ENCODE measurements around the gene AZU1. TPM values are rescaled to one million over a fixed set of nuclear protein-coding genes. Genes with fewer than 3 reads are reported as not detected.

AZU1 gene
- total and polyA plus RNA-seq, 2 of the 8 experiments (the other 6 are each of a cell fraction or from before 2014, with no cell fraction given): 0.80 to 1.3 TPM

DNA sequence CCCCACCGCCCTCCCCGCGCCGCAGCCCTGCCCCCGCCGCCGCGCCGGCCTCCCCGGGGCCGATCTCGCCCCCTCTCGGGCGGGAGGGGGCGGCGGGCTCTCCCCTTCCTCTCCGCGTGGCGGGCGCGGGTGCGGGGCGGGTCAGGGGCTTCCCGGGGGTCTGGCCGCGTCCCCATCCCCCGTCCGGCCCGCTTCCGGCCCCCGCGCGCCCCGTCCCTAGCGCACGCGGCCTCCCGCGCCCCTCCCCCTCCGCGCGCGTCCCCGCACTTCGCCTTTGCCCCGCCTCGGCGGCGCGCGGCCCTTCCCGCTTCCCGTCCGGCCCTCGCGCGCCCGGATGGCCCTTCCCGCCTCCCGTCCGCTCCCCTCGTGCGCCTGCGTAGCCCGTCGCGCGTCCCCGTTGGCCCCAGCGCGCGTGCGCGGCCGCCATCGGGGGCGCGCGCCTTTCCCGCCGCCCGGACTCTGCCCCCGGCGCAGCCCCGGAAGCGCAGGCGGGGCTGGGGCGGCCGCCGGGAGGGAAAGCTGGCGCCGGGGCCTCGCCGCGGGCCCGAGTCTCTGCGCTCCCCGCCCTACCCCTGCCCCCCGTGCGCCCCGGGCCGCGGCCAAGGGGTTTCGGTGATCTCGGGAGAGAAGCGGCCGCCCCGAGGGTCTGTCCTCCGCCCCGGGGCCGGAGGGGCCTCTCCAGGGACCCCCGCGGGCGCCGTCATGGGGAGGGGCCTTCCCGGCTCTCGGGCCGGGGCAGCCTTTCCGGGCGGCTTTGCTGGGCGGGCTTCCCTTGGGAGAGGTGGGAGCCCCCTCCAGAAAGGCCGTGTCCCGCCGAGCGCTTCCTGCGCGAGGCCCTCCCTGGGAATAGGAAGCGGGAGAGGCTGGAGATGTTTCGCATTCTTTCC lies 29.9 kb upstream of the AZU1 start:
- Histone ChIP-seq H3K4me1 (replicated peaks in 1 of 4; ENCODE audit: control insufficient read depth in 3 of 4, insufficient read depth in 4 of 4, low read length in 3 of 4) (peaks cover 0 to 29% (median 18%) of the 10 kb centered on the region in 4 experiments; a peak in 6 of 7 replicates), H3K79me1 (ENCODE audit: low read depth, low read length) (no peaks in the 10 kb centered on the region), H3K4ac (replicated peaks; ENCODE audit: insufficient read length, low read depth, low read length) (peak overlapping the region; percentile 8), H3K23me2 (ENCODE audit: low read depth, low read length) (peaks cover 10% of the 10 kb centered on the region; the same call in 1 of the 2 replicates), H3K23ac (ENCODE audit: insufficient read length) (no peak overlapping the region), H2BK15ac (ENCODE audit: low read length) (no peak overlapping the region), H3K4me3 (ENCODE audit: extremely low read depth in 1 of 4, insufficient read depth in 2 of 4, low read depth in 3 of 4, low read length in 4 of 4) (peak overlapping the region; percentile 88 to 100 (median 96)), H2BK12ac (ENCODE audit: low read depth, low read length) (no peak overlapping the region), H2BK5ac (ENCODE audit: low read depth, low read length) (peak overlapping the region; percentile 71), H2BK20ac (ENCODE audit: low read length) (no peak overlapping the region), H3K79me2 (ENCODE audit: control insufficient read depth in 1 of 2, insufficient read depth in 2 of 2, low read length in 2 of 2) (peaks cover 49 to 50% of the 10 kb centered on the region in 2 experiments), H3K27ac (ENCODE audit: low read depth, low read length) (peak overlapping the region; percentile 75), H4K8ac (ENCODE audit: extremely low read depth, insufficient read depth, low read length) (peak overlapping the region; percentile 96), H3K27me3 (replicated peaks in 1 of 4; ENCODE audit: control insufficient read depth in 3 of 4, extremely low read depth in 1 of 4, insufficient read depth in 3 of 4, low read length in 3 of 4) (no peaks in the 10 kb centered on the region), H3K9me3 (ENCODE audit: insufficient read depth in 2 of 2, low read depth in 1 of 2, low read length in 1 of 2) (no peaks in the 10 kb centered on the region), H2AFZ (ENCODE audit: low read length) (no peak overlapping the region), H4K5ac (ENCODE audit: insufficient read length, low read depth, low read length) (peak overlapping the region; percentile 30), H3K9ac (replicated peaks in 1 of 4; ENCODE audit: extremely low read depth in 1 of 4, low read depth in 3 of 4, low read length in 3 of 4) (peak overlapping the region; percentile 86 to 98 (median 93)), H2BK120ac (replicated peaks; ENCODE audit: low read depth, low read length) (no peak overlapping the region), H2AK5ac (ENCODE audit: low read depth, low read length) (no peak overlapping the region), H3K18ac (ENCODE audit: extremely low read depth, low read length) (peak overlapping the region; percentile 32), H3K4me2 (ENCODE audit: insufficient read depth in 1 of 2, low read depth in 2 of 2, low read length in 2 of 2) (peak overlapping the region; percentile 62 to 93), H4K20me1 (replicated peaks in 1 of 2; ENCODE audit: control insufficient read depth in 1 of 2, insufficient read depth in 2 of 2, low read length in 2 of 2) (peaks cover 39 to 40% of the 10 kb centered on the region in 2 experiments), H4K91ac (replicated peaks; ENCODE audit: insufficient read length, low read length) (peak overlapping the region; percentile 34), H3K14ac (ENCODE audit: insufficient read length) (no peak overlapping the region), H3K36me3 (ENCODE audit: control insufficient read depth in 2 of 4, insufficient read depth in 4 of 4, low read length in 3 of 4) (peaks cover 0 to 24% (median 18%) of the 10 kb centered on the region in 4 experiments; a peak in 7 of 8 replicates), H3K56ac (replicated peaks; ENCODE audit: insufficient read length, low read depth, low read length) (no peak overlapping the region)
- FAIRE-seq: no peak
- DNase-seq (ENCODE audit: low read depth in 1 of 2, low spot score in 2 of 2): peak in 1 of 2 experiments; percentile 84
- WGBS, 2 experiments (ENCODE audit: extremely low coverage in 1 of 2, insufficient coverage in 1 of 2, insufficient read length in 1 of 2, insufficient replicate concordance in 2 of 2, low coverage in 1 of 2, low lambda C conversion rate in 2 of 2, missing lambda C conversion rate in 1 of 2): 2% methylated on average over 26 of the region's 129 CpGs; no CpG with 5 or more reads in 1 of the 2 experiments
- POLR2A ChIA-PET (ENCODE audit: partially characterized antibody): interaction anchor here (0.8 to 16.9 kb wide), 25 partner anchors 8 to 267 kb away, joined by 3 to 277 read pairs (median 6); partner anchors contain the start of genes AZU1, BSG, CDC34 and CNN2
- CTCF ChIA-PET (ENCODE audit: partially characterized antibody): interaction anchor here (2.3 kb wide), 1 partner anchor 9 kb away, joined by 10 read pairs; no protein-coding TSS in a partner anchor
- no peak for TF ChIP-seq CTBP2 (IDR thresholded peaks at IDR 0.05; ENCODE audit: borderline replicate concordance, insufficient read depth, insufficient read length, low read length)
- no peak for TF ChIP-seq TBP (IDR thresholded peaks at IDR 0.05; ENCODE audit: low read depth, low read length)
- no peak for TF ChIP-seq BACH1 (IDR thresholded peaks at IDR 0.05; ENCODE audit: low read length)
- TF ChIP-seq SRF (IDR thresholded peaks at IDR 0.05; ENCODE audit: low read depth, low read length): no peak
- no peak for TF ChIP-seq HDAC2 (IDR thresholded peaks at IDR 0.05; ENCODE audit: borderline replicate concordance in 1 of 2, low read depth in 2 of 2, low read length in 2 of 2)
- TF ChIP-seq, protein P1, sequence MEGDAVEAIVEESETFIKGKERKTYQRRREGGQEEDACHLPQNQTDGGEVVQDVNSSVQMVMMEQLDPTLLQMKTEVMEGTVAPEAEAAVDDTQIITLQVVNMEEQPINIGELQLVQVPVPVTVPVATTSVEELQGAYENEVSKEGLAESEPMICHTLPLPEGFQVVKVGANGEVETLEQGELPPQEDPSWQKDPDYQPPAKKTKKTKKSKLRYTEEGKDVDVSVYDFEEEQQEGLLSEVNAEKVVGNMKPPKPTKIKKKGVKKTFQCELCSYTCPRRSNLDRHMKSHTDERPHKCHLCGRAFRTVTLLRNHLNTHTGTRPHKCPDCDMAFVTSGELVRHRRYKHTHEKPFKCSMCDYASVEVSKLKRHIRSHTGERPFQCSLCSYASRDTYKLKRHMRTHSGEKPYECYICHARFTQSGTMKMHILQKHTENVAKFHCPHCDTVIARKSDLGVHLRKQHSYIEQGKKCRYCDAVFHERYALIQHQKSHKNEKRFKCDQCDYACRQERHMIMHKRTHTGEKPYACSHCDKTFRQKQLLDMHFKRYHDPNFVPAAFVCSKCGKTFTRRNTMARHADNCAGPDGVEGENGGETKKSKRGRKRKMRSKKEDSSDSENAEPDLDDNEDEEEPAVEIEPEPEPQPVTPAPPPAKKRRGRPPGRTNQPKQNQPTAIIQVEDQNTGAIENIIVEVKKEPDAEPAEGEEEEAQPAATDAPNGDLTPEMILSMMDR (IDR thresholded peaks at IDR 0.05; ENCODE audit: control extremely low read depth in 1 of 3, insufficient read depth in 1 of 3, low read depth in 1 of 3, low read length in 3 of 3): no peak
- no peak for TF ChIP-seq CEBPB (IDR thresholded peaks at IDR 0.05; ENCODE audit: low read depth, low read length)
- peak; percentile 78; the same call in 1 of the 2 replicates for TF ChIP-seq PHF8 (conservative IDR thresholded peaks at IDR 0.05; ENCODE audit: low read depth, low read length)
